Lung (tissue), 12 donors: ENCODE measurements around the gene ARHGAP18. TPM values are rescaled to one million over a fixed set of nuclear protein-coding genes. Genes with fewer than 3 reads are reported as not detected.
A peak's percentile ranks its signal among the peaks of the same experiment; 100 is the strongest.

Source experiments
- ATAC-seq: fragments of 200-7000 bp; cut with Tn5 transposase; one replicate; pipeline ENCODE4 v1.9.1; 2020; ENCODE audit warnings: moderate number of reproducible peaks; ENCODE audit not compliant: insufficient read depth, low FRiP score
- DNase-seq, 3 donors: peaks; one replicate each; pipeline ENCODE4 v3.0.0-alpha.2; 2013 to 2017
- H3K27ac ChIP-seq, 2 donors: one replicate each; pipeline ENCODE4 v1.5.1; 2013; ENCODE audit warnings: mild to moderate bottlenecking in 2 of 2, moderate library complexity in 2 of 2, control low read depth in 1 of 2, inconsistent platforms in 1 of 2, low read depth in 1 of 2, low read length in 1 of 2
- H3K27me3 ChIP-seq, 3 donors: one replicate each; pipeline ENCODE4 v1.5.1; 2013; ENCODE audit warnings: low read length in 2 of 3; ENCODE audit not compliant: control insufficient read depth in 3 of 3, insufficient read depth in 3 of 3
- H3K36me3 ChIP-seq, 4 donors: one replicate each; pipeline ENCODE4 v1.5.1; 2013; ENCODE audit warnings: low read length in 4 of 4, mild to moderate bottlenecking in 1 of 4, moderate library complexity in 1 of 4; ENCODE audit not compliant: control insufficient read depth in 4 of 4, insufficient read depth in 4 of 4
- H3K4me1 ChIP-seq, 5 donors: one replicate each; pipeline ENCODE4 v1.5.1; 2013; ENCODE audit warnings: low read length in 5 of 5, mild to moderate bottlenecking in 2 of 5, moderate library complexity in 1 of 5; ENCODE audit not compliant: control insufficient read depth in 5 of 5, insufficient read depth in 5 of 5
- H3K4me3 ChIP-seq: one replicate; pipeline ENCODE4 v1.5.1; 2013; ENCODE audit warnings: mild to moderate bottlenecking, control low read depth, moderate library complexity
- H3K9ac ChIP-seq, 2 donors: one replicate each; pipeline ENCODE4 v1.5.1; 2013; ENCODE audit warnings: low read length in 2 of 2, control low read depth in 1 of 2; ENCODE audit not compliant: insufficient read depth in 1 of 2
- H3K9me3 ChIP-seq, 4 donors: one replicate each; pipeline ENCODE4 v1.5.1; 2013; ENCODE audit warnings: low read length in 3 of 4, mild to moderate bottlenecking in 1 of 4, moderate library complexity in 1 of 4; ENCODE audit not compliant: control insufficient read depth in 4 of 4, insufficient read depth in 3 of 4
- CTCF ChIP-seq: IDR thresholded peaks from 2 replicates; pipeline ENCODE4 v1.5.1; 2012; ENCODE audit warnings: mild to moderate bottlenecking; ENCODE audit errors: control extremely low read depth, extremely low read depth
- WGBS, 2 donors: extraction: QIAGEN DNeasy Blood & Tissue Kit; methylation state at CpG; one replicate each; pipeline ENCODE4 v1.1.7; 2013; 5-methylcytosine and 5-hydroxymethylcytosine counted together
- polyA plus RNA-seq, 2 donors: library from polyadenylated mRNA; stranded (reverse); fragments of 200-250 nt; gene quantifications; one replicate each; pipeline ENCODE4 v1.2.1, GENCODE V29; 2013
- total RNA-seq, 2 donors: library from RNA; depleted of rRNA in 1 of 2; stranded (reverse); fragments of >200 nt in 1 of 2; gene quantifications; one replicate each; pipeline ENCODE4 v1.2.1, GENCODE V29; 2014 to 2021
- donor health status: control.
- donor health status: control.
- donor health status: Bipolar disorder and iron deficiency.
- donor health status: healthy.
- donor health status: DM: yes; HTN: yes; CAD: no.

The ARHGAP18 gene
- total and polyA plus RNA-seq, 4 donors: 16.4 to 70.7 (median 33.0) TPM

GRCh38 chr6:129707882-129708495, 2.0 kb downstream of the ARHGAP18 start:
- no peak for TF ChIP-seq CTCF
- no peaks in the 10 kb centered on the region for H3K36me3 ChIP-seq
- H3K4me3 ChIP-seq: peak overlapping the region; percentile 55
- peak overlapping the region in 1 of 2 donors; percentile 72 for H3K27ac ChIP-seq
- H3K4me1 ChIP-seq: peaks cover 0 to 20% (median 4%) of the 10 kb centered on the region in 5 donors
- no peaks in the 10 kb centered on the region for H3K9me3 ChIP-seq
- WGBS, 2 donors: 66 to 84% methylated on average over 8 of the region's 8 CpGs
- ATAC-seq (no peak), DNase-seq (no peak)
- no peak overlapping the region for H3K9ac ChIP-seq
- H3K27me3 ChIP-seq: no peaks in the 10 kb centered on the region

GRCh38 chr6:129707028-129707427, 2.9 kb downstream of the ARHGAP18 start:
- Histone ChIP-seq H3K27me3 (no peaks in the 10 kb centered on the region), H3K4me3 (no peak overlapping the region), H3K9me3 (no peaks in the 10 kb centered on the region), H3K36me3 (no peaks in the 10 kb centered on the region), H3K9ac (no peak overlapping the region), H3K27ac (no peak overlapping the region), H3K4me1 (peaks cover 0 to 20% (median 4%) of the 10 kb centered on the region in 5 donors)
- TF ChIP-seq CTCF: no peak
- ATAC-seq (no peak), DNase-seq (no peak)
- WGBS, 2 donors: 79 to 92% methylated on average over 6 of the region's 6 CpGs

GRCh38 chr6:129705212-129705611, 4.8 kb downstream of the ARHGAP18 start:
- H3K27ac ChIP-seq: no peak overlapping the region
- H3K27me3 ChIP-seq: no peaks in the 10 kb centered on the region
- no peak for ATAC-seq
- no peaks in the 10 kb centered on the region for H3K36me3 ChIP-seq
- no peak overlapping the region for H3K4me3 ChIP-seq
- DNase-seq: no peak
- peaks cover 0 to 14% (median 4%) of the 10 kb centered on the region in 5 donors for H3K4me1 ChIP-seq
- TF ChIP-seq CTCF: no peak
- no peaks in the 10 kb centered on the region for H3K9me3 ChIP-seq
- no peak overlapping the region for H3K9ac ChIP-seq

- H3K4me3 ChIP-seq: no peak overlapping the region
- DNase-seq (no peak), ATAC-seq (no peak)
- no peak for TF ChIP-seq CTCF
- no peaks in the 10 kb centered on the region for H3K27me3 ChIP-seq
- H3K4me1 ChIP-seq: peaks cover 0 to 10% (median 4%) of the 10 kb centered on the region in 5 donors
- no peaks in the 10 kb centered on the region for H3K36me3 ChIP-seq
- no peak overlapping the region for H3K27ac ChIP-seq
- no peaks in the 10 kb centered on the region for H3K9me3 ChIP-seq
- no peak overlapping the region for H3K9ac ChIP-seq
Observed at GRCh38 chr6:129704708-129705107, 5.3 kb downstream of the ARHGAP18 start.
